Measurements from ENCODE around the gene B3GALNT2. TPM values are rescaled to one million over a fixed set of nuclear protein-coding genes. Genes with fewer than 3 reads are reported as not detected.
"Not testable (repeated sequence)": the region's sequence is repeated elsewhere in the genome, so short reads cannot be mapped to it uniquely, and the experiment has no call there.

Gene B3GALNT2
- total RNA-seq, 1 experiment from 2014 or later: 26.4 TPM

- H3K9me3 ChIP-seq (ENCODE audit: low read length): no peaks in the 10 kb centered on the region
- POLR2A ChIA-PET (ENCODE audit: unreplicated experiment): no interaction called here
- H2AFZ ChIP-seq (ENCODE audit: low read length): no peak overlapping the region
- H3K4me1 ChIP-seq (ENCODE audit: insufficient read depth, low read length): no peaks in the 10 kb centered on the region
- H4K20me1 ChIP-seq (ENCODE audit: low read length): no peaks in the 10 kb centered on the region
- H3K9me2 ChIP-seq (replicated peaks; ENCODE audit: low read length): no peaks in the 10 kb centered on the region
- H3F3A ChIP-seq (ENCODE audit: low read length, unreplicated experiment): no peaks in the 10 kb centered on the region
- no peaks in the 10 kb centered on the region for H3K36me3 ChIP-seq (ENCODE audit: low read depth, low read length)
- no peak overlapping the region for H3K27ac ChIP-seq (ENCODE audit: low read length)
- no peaks in the 10 kb centered on the region for H3K79me2 ChIP-seq (ENCODE audit: low read length)
- CTCF ChIA-PET: no interaction called here
- BruUV-seq (replicated peaks): no TSS peak
- DNase-seq: no peak
- no peaks in the 10 kb centered on the region for H3K27me3 ChIP-seq (ENCODE audit: low read length)
- intact Hi-C loops (cut with micrococcal nuclease): no loop called here
- no peak overlapping the region for H3K9ac ChIP-seq (ENCODE audit: low read length)
- H3K4me2 ChIP-seq (ENCODE audit: low read length): no peak overlapping the region
- no peak for ATAC-seq
- TF ChIP-seq CTCF (conservative IDR thresholded peaks at IDR 0.05; ENCODE audit: low read depth, low read length) (no peak), EZH2 (IDR thresholded peaks at IDR 0.05; ENCODE audit: low read length, unreplicated experiment) (no peak), EZH2phosphoT487 (IDR thresholded peaks at IDR 0.05; ENCODE audit: borderline replicate concordance, low read length) (no peak)
- no peak overlapping the region for H3K4me3 ChIP-seq (ENCODE audit: low read length)
Measured at GRCh38 chr1:235461954-235462353, 42.3 kb downstream of the B3GALNT2 start.

GRCh38 chr1:235460770-235461169, 43.5 kb downstream of the B3GALNT2 start:
- H3K36me3 ChIP-seq (ENCODE audit: low read depth, low read length): no peaks in the 10 kb centered on the region
- intact Hi-C loops (cut with micrococcal nuclease): no loop called here

GRCh38 chr1:235457856-235458255, 46.4 kb downstream of the B3GALNT2 start:
- H3K27me3 ChIP-seq (ENCODE audit: low read length); intact Hi-C loops (cut with micrococcal nuclease); H3K4me1 ChIP-seq (ENCODE audit: insufficient read depth, low read length); H3K9me2 ChIP-seq (replicated peaks; ENCODE audit: low read length); ATAC-seq; H3K4me2 ChIP-seq (ENCODE audit: low read length); H3K79me2 ChIP-seq (ENCODE audit: low read length); BruUV-seq (replicated peaks); H3K27ac ChIP-seq (ENCODE audit: low read length); H3F3A ChIP-seq (ENCODE audit: low read length, unreplicated experiment); H3K36me3 ChIP-seq (ENCODE audit: low read depth, low read length); POLR2A ChIA-PET (ENCODE audit: unreplicated experiment); H2AFZ ChIP-seq (ENCODE audit: low read length); H3K4me3 ChIP-seq (ENCODE audit: low read length); H4K20me1 ChIP-seq (ENCODE audit: low read length); CTCF ChIA-PET; H3K9ac ChIP-seq (ENCODE audit: low read length); H3K9me3 ChIP-seq (ENCODE audit: low read length); DNase-seq: not testable (repeated sequence)

More at GRCh38 chr1:235460770-235461169, 43.5 kb downstream of the B3GALNT2 start:
- no peak overlapping the region for H2AFZ ChIP-seq (ENCODE audit: low read length)
- H3K27me3 ChIP-seq (ENCODE audit: low read length): no peaks in the 10 kb centered on the region
- no peaks in the 10 kb centered on the region for H3F3A ChIP-seq (ENCODE audit: low read length, unreplicated experiment)
- H3K9ac ChIP-seq (ENCODE audit: low read length): no peak overlapping the region
- TF ChIP-seq EZH2 (IDR thresholded peaks at IDR 0.05; ENCODE audit: low read length, unreplicated experiment) (no peak), CTCF (conservative IDR thresholded peaks at IDR 0.05; ENCODE audit: low read depth, low read length) (no peak), EZH2phosphoT487 (IDR thresholded peaks at IDR 0.05; ENCODE audit: borderline replicate concordance, low read length) (no peak)
- BruUV-seq (replicated peaks): no TSS peak
- no peak overlapping the region for H3K4me3 ChIP-seq (ENCODE audit: low read length)
- no peaks in the 10 kb centered on the region for H3K9me3 ChIP-seq (ENCODE audit: low read length)
- no peak overlapping the region for H3K27ac ChIP-seq (ENCODE audit: low read length)
- H3K4me2 ChIP-seq (ENCODE audit: low read length): no peak overlapping the region
- H3K79me2 ChIP-seq (ENCODE audit: low read length): no peaks in the 10 kb centered on the region
- DNase-seq: no peak
- ATAC-seq: no peak
- POLR2A ChIA-PET (ENCODE audit: unreplicated experiment): no interaction called here
- no peaks in the 10 kb centered on the region for H3K9me2 ChIP-seq (replicated peaks; ENCODE audit: low read length)
- CTCF ChIA-PET: no interaction called here
- H4K20me1 ChIP-seq (ENCODE audit: low read length): no peaks in the 10 kb centered on the region
- no peaks in the 10 kb centered on the region for H3K4me1 ChIP-seq (ENCODE audit: insufficient read depth, low read length)

Data from PC-3 (cell line).